ENCODE results near the gene ADCY10.

The ADCY10 gene

DNA sequence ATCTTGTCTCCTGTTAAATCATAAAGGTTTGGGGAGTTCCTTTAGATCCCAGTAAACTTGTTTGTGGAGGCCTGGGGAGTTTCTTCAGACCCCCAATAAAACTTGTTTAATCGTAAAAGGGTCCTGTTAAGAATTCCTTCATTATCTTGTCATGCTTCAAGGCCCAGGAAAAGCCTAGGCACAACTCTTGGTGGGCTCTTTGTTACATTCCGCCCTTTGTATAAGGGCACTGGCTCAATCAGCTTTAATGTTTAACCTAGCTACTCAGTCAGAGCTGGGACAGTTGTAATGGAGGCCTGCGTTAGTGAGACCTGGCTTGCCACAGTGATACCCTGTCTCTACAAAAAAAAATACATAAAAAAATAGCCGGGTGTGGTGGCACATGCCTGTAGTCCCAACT is 115.0 kb downstream of the ADCY10 start:
- in situ Hi-C loops (cut with HindIII; ENCODE audit: low pct_unique_long_range_greater_than_20kb, low sequenced_read_pairs), result no loop called here
- no peak for TF ChIP-seq JUND (IDR thresholded peaks at IDR 0.05; ENCODE audit: low read depth)
- DNase-seq (ENCODE audit: low read depth in 1 of 2, low spot score in 1 of 2), result no peak

DNA sequence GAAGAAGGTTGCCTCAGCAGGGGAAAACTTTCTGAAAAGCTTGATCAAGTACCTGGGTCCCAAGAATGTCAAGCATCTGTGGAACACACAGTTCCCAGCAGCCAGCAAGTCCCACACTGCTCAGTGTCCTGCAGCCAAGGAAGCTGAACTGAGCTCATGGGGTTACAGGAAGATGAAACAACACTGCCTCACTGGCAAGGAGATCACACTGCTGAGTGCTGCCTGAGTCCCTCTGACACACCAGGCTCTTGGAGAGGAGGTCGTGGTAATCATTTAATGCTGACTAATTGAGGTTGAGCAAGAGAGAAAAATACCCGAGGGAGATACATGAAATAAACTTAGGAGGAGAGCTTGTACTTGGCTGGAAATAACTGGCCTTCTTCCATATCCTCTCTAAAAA is 116.9 kb downstream of the ADCY10 start:
- in situ Hi-C loops (cut with HindIII; ENCODE audit: low pct_unique_long_range_greater_than_20kb, low sequenced_read_pairs), result no loop called here
- DNase-seq (ENCODE audit: low read depth in 1 of 2, low spot score in 1 of 2), result no peak
- no peak for TF ChIP-seq JUND (IDR thresholded peaks at IDR 0.05; ENCODE audit: low read depth)

DNA sequence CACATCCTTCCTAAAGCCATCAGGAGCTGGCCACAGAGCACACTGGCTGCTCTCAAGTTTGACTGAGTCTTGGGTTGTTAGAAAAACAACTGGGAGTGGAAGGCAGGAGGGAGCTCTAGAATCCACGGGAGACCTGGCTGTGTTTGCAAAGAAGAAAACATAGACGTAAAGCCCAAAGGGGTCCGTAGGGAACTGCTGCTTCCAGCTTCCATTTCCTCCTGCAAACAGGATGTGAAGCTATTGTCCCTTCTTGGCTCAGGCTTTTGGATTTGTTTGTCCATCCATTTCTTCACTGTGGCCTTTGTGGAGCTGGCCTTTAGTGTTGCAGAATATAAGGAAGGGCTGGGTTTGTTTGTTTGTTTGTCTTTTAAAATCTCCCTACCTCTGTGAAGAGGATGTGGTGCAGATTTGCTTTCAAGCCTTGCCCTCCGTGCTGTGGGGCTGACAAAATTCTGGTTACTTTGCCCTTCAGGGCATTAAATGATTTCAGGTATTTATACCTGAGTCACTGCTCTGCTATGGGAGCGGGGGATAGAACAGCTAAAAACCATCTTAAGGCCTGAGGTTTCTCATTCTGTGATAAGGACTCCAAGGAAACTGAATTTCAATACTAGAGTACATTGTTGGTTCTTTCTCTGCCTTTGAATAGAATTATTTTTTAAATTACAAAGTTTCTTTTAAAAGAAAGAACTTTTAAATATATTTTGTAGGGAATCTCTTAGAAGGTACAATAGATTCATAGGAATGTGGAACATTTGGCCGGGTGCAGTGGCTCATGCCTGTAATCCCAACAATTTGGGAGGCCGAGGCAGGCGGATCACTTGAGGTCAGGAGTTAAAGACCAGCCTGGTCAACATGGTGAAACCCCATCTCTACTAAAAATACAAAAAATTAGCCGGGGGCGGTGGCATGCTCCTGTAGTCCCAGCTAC is 117.9 kb downstream of the ADCY10 start:
- peak in 1 of 2 experiments; percentile 54 for DNase-seq (ENCODE audit: low read depth in 1 of 2, low spot score in 1 of 2)
- TF ChIP-seq JUND (IDR thresholded peaks at IDR 0.05; ENCODE audit: low read depth), result no peak
- in situ Hi-C loops (cut with HindIII; ENCODE audit: low pct_unique_long_range_greater_than_20kb, low sequenced_read_pairs), result no loop called here

DNA sequence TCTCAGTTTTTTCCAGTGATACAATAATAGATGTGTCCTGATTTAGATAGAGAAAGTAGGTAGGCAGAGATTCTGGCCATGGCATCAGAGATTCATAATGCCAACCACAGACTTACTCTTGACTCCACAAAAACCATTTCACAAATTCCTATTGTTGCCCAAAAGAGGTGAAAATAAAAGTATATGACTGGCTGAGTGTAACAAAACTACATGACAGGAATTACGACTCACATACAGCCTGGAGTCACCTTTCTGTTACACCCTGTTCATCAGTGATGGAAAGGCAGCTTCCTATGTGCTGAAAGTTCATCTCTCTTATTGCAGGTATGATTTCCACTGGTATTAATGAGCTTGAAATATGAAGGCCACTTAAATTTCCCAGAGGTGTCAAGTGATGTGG is 119.9 kb downstream of the ADCY10 start:
- in situ Hi-C loops (cut with HindIII; ENCODE audit: low pct_unique_long_range_greater_than_20kb, low sequenced_read_pairs), result no loop called here
- no peak for TF ChIP-seq JUND (IDR thresholded peaks at IDR 0.05; ENCODE audit: low read depth)
- no peak for DNase-seq (ENCODE audit: low read depth in 1 of 2, low spot score in 1 of 2)

DNA sequence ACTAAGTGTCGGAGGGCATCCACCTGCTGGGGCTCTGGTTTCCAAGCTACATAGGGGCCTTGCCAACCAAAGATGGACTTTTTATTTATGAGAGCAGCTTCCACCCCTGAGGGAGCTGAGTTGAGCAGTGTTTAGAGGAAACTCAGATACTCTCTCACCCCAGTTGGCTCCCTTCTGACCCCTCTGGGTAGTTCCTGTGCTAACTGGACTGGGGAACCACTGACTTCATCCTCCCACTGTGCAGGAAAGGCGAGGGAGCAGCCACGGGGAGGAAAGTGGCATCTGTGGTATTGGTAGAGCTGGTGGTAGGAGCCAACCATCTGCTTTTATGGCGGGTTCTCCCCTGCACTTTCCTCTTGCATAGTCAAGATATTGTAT is 121.8 kb downstream of the ADCY10 start:
- in situ Hi-C loops (cut with HindIII; ENCODE audit: low pct_unique_long_range_greater_than_20kb, low sequenced_read_pairs), result no loop called here
- DNase-seq (ENCODE audit: low read depth in 1 of 2, low spot score in 1 of 2), result no peak
- TF ChIP-seq JUND (IDR thresholded peaks at IDR 0.05; ENCODE audit: low read depth), result no peak

DNA sequence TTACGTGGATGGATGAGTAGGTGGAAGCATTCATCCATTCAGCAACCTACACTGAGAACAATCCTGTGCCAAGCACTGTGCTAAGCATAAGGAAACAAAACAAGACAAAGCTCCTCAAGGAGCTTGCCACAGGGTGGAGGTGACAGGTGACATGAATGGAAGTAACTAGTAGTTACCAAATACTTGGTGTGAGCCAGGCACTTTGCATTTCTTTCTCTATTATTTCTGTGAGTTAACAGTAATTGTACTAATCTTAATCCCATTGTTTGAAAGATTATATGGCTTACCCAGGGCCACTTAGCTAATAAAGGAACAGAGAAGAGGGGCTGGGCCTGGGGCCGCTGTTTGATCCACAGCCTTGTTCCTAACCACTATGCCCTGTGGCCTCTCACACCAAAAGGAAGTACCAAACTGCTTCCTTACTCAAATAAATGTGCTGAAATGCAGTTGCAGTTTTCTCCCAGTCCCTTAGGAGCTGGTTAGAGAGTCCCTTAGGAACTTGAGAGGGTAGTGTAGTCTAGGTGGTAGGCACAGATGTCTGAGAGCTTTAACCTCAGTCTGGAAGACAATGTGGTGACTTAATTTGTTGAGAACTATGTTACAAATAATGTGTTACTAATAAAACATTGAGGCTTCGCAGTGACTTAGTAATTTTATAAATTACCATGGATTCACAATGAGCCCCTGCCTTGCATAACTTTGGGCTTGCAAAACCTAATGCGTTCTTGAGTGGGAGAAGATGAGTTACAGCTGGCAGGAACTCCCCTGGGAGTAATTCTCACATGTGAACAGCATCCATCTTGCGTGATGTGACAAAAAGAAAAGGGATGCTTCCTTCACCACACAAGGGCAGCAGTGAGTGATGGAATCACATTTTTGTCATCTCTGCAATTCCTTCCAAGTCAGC is 122.4 kb downstream of the ADCY10 start:
- in situ Hi-C loops (cut with HindIII; ENCODE audit: low pct_unique_long_range_greater_than_20kb, low sequenced_read_pairs), result no loop called here
- TF ChIP-seq JUND (IDR thresholded peaks at IDR 0.05; ENCODE audit: low read depth), result no peak
- DNase-seq (ENCODE audit: low read depth in 1 of 2, low spot score in 1 of 2), result no peak

DNA sequence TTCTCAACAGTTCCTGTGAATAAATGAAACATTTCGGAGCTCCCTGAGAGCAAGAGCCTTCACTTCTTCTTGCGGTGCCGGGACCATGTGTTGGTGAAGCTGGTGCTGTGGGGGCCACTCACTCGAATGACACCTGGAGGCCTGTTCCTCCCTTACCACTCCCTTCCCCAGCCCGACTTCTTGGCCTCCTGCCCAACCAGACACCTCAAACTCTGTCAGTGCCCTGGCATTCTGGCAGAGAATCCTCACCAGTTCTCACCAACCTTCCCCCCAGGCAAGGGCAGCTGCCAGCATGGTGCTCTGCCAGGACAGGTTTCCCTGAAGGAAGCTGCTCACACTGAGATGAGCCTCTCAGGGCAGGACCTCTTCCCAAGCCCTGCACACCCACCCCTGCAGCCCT is 123.8 kb downstream of the ADCY10 start:
- peak in 1 of 2 experiments; percentile 24 for DNase-seq (ENCODE audit: low read depth in 1 of 2, low spot score in 1 of 2)
- in situ Hi-C loops (cut with HindIII; ENCODE audit: low pct_unique_long_range_greater_than_20kb, low sequenced_read_pairs), result no loop called here
- no peak for TF ChIP-seq JUND (IDR thresholded peaks at IDR 0.05; ENCODE audit: low read depth)

DNA sequence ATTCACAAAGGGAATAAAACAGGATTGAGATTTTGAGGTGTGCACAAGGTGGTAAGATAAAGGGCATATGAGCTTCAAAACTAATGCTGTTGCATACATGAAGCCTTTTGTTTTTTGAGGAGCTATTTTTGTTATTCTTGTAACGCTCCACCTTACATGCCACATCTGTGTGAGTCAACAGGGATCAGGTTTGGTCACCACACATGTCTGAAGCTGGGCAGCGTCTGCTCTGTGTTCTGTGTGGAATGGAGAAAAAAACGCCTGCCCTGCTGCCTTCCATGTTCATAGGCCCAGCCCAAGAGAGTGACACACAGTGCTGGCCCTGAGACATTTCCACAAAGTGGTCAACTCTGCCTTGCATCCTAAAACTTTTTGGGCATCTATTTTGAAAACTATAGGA is 124.4 kb downstream of the ADCY10 start:
- DNase-seq (ENCODE audit: low read depth in 1 of 2, low spot score in 1 of 2), result no peak
- no peak for TF ChIP-seq JUND (IDR thresholded peaks at IDR 0.05; ENCODE audit: low read depth)
- in situ Hi-C loops (cut with HindIII; ENCODE audit: low pct_unique_long_range_greater_than_20kb, low sequenced_read_pairs), result no loop called here

DNA sequence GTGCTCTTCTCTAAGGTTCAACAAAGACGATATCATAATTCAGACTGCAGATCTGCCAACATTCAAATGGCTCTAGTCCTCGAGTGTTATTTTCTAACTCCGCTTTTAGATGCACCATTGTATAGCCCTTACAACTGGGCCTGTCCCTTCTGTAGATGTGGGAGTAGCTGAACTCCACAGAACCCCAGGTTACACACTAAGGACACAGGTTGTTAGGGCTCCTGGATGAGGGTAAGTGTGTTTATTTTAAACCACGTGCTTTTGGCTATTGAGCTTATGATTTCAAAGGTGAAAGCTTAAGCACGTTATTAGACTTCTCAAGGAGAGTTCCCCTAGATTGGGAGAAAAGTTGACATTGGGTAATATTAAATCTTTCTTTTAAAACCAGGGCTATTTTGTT is 127.4 kb downstream of the ADCY10 start:
- TF ChIP-seq JUND (IDR thresholded peaks at IDR 0.05; ENCODE audit: low read depth), result no peak
- DNase-seq (ENCODE audit: low read depth in 1 of 2, low spot score in 1 of 2), result no peak
- in situ Hi-C loops (cut with HindIII; ENCODE audit: low pct_unique_long_range_greater_than_20kb, low sequenced_read_pairs), result no loop called here

DNA sequence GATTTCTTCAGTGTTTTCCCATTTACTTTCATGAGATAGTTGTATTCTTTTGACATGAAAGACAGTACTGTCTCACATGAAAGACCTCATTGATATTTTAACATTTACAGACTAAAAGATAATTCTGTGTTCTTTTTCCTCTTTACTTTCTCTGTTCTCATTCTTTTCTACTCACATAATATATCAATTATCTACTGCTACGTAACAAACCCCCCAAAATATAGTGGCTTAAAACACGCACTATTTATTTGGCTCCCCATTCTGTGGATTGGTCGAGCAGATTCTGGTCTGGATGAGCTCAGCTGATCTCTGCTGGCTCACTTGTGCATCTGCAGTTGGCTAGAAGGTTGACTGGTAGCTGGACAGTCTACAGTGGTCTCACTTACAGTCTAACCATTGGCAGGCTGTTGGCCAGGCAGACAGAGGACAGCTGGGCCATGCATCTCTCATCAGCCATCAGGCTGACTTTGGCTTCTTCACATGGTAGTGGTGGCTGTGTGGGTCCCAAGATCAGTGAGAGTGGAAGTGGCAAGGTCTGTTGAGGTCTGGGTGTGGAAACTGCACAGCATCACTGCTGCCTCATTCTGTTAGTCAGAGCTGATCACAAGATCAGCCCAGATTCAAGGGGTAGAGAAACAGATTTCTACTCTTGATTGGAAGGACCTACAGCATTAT is 128.9 kb downstream of the ADCY10 start:
- in situ Hi-C loops (cut with HindIII; ENCODE audit: low pct_unique_long_range_greater_than_20kb, low sequenced_read_pairs), result no loop called here
- DNase-seq (ENCODE audit: low read depth in 1 of 2, low spot score in 1 of 2), result no peak
- TF ChIP-seq JUND (IDR thresholded peaks at IDR 0.05; ENCODE audit: low read depth), result no peak

DNA sequence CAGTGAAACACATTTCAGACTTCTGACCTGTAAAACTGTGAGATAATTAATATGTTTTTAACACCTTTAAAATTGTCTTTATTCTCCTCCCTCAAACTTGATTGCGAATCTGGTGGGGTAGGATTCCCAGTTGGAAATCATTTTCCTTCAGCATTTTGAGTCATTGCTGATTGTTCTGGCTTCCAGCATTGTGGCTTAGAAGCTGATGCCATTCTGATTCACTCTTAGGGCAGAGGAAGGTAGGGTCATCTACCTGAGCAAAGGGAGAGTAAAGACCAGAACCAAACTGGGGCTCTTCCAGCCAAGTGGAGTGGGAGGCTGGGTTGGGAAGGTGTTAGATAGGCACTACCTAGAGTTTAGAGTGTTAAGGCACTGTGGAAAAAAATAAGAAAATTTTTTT is 131.0 kb downstream of the ADCY10 start:
- in situ Hi-C loops (cut with HindIII; ENCODE audit: low pct_unique_long_range_greater_than_20kb, low sequenced_read_pairs), result no loop called here
- DNase-seq (ENCODE audit: low read depth in 1 of 2, low spot score in 1 of 2), result no peak
- no peak for TF ChIP-seq JUND (IDR thresholded peaks at IDR 0.05; ENCODE audit: low read depth)

DNA sequence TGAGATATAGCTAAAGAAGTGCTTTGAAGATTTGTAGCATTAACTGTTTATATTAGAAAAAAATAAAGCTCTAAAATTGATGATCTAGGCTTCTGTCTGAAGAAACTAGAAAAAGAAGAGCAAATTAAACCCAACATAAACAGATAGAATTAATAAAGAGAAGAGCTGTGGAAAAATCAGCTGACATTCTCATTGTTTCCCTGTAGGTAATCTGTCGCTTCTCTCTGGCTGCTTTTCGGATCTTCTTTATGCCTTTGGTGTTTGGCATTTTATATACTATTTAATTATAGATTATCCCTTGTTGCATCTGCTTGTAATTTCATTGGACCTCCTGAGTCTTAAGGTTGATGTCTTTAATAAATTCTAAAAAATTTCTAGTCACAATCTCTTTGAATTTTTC is 132.4 kb downstream of the ADCY10 start:
- no peak for DNase-seq (ENCODE audit: low read depth in 1 of 2, low spot score in 1 of 2)
- in situ Hi-C loops (cut with HindIII; ENCODE audit: low pct_unique_long_range_greater_than_20kb, low sequenced_read_pairs), result no loop called here
- TF ChIP-seq JUND (IDR thresholded peaks at IDR 0.05; ENCODE audit: low read depth), result no peak

Data from T47D (cell line).